Measurements from ENCODE around the gene COG2. TPM values are rescaled to one million over a fixed set of nuclear protein-coding genes. Genes with fewer than 3 reads are reported as not detected.

COG2 gene
- total RNA-seq, 1 experiment from 2014 or later: 40.9 TPM

GRCh38 chr1:230681599-230681998 is 39.3 kb downstream of the COG2 start:
- no peaks in the 10 kb centered on the region for H4K20me1 ChIP-seq (ENCODE audit: insufficient read depth, low read depth, low read length)
- peaks cover 74% of the 10 kb centered on the region for H3K36me3 ChIP-seq (ENCODE audit: insufficient read depth, low read length)
- H3K9me3 ChIP-seq (ENCODE audit: low read length): no peaks in the 10 kb centered on the region
- no peak overlapping the region for H3K9ac ChIP-seq (ENCODE audit: low read length)
- no peak for DNase-seq
- H3K4me2 ChIP-seq (ENCODE audit: low read depth, low read length, poor library complexity, severe bottlenecking): no peak overlapping the region
- no peak overlapping the region for H3K4me3 ChIP-seq (ENCODE audit: low read length)
- H3K9me2 ChIP-seq (replicated peaks; ENCODE audit: insufficient read depth, low read length): no peaks in the 10 kb centered on the region
- no peaks in the 10 kb centered on the region for H3K4me1 ChIP-seq (ENCODE audit: low read length)
- no peaks in the 10 kb centered on the region for H3K79me2 ChIP-seq (ENCODE audit: low read length)
- H3K27me3 ChIP-seq (ENCODE audit: low read length): no peaks in the 10 kb centered on the region
- no peak overlapping the region for H3K27ac ChIP-seq (ENCODE audit: low read length)
- H2AFZ ChIP-seq (ENCODE audit: low read length): no peak overlapping the region

- Histone ChIP-seq H3K27ac (ENCODE audit: low read length) (no peak overlapping the region), H3K9me2 (replicated peaks; ENCODE audit: insufficient read depth, low read length) (no peaks in the 10 kb centered on the region), H3K4me3 (ENCODE audit: low read length) (no peak overlapping the region), H3K9ac (ENCODE audit: low read length) (no peak overlapping the region), H3K79me2 (ENCODE audit: low read length) (no peaks in the 10 kb centered on the region), H4K20me1 (ENCODE audit: insufficient read depth, low read depth, low read length) (no peaks in the 10 kb centered on the region), H2AFZ (ENCODE audit: low read length) (no peak overlapping the region), H3K9me3 (ENCODE audit: low read length) (no peaks in the 10 kb centered on the region), H3K4me1 (ENCODE audit: low read length) (no peaks in the 10 kb centered on the region), H3K27me3 (ENCODE audit: low read length) (no peaks in the 10 kb centered on the region), H3K36me3 (ENCODE audit: insufficient read depth, low read length) (peaks cover 77% of the 10 kb centered on the region), H3K4me2 (ENCODE audit: low read depth, low read length, poor library complexity, severe bottlenecking) (no peak overlapping the region)
- no peak for DNase-seq
Observed at GRCh38 chr1:230682274-230682673, 40.0 kb downstream of the COG2 start.

- Histone ChIP-seq H3K36me3 (ENCODE audit: insufficient read depth, low read length) (peaks cover 71% of the 10 kb centered on the region), H4K20me1 (ENCODE audit: insufficient read depth, low read depth, low read length) (no peaks in the 10 kb centered on the region), H3K79me2 (ENCODE audit: low read length) (no peaks in the 10 kb centered on the region), H3K9me3 (ENCODE audit: low read length) (no peaks in the 10 kb centered on the region), H3K4me1 (ENCODE audit: low read length) (no peaks in the 10 kb centered on the region), H3K27ac (ENCODE audit: low read length) (no peak overlapping the region), H3K4me2 (ENCODE audit: low read depth, low read length, poor library complexity, severe bottlenecking) (no peak overlapping the region), H2AFZ (ENCODE audit: low read length) (no peak overlapping the region), H3K4me3 (ENCODE audit: low read length) (no peak overlapping the region), H3K9me2 (replicated peaks; ENCODE audit: insufficient read depth, low read length) (no peaks in the 10 kb centered on the region), H3K9ac (ENCODE audit: low read length) (no peak overlapping the region), H3K27me3 (ENCODE audit: low read length) (no peaks in the 10 kb centered on the region)
- DNase-seq: no peak
Observed at GRCh38 chr1:230682882-230683610, 40.8 kb downstream of the COG2 start.

GRCh38 chr1:230684146-230684545 is 41.9 kb downstream of the COG2 start:
- Histone ChIP-seq H3K9ac (ENCODE audit: low read length) (no peak overlapping the region), H3K27me3 (ENCODE audit: low read length) (no peaks in the 10 kb centered on the region), H4K20me1 (ENCODE audit: insufficient read depth, low read depth, low read length) (no peaks in the 10 kb centered on the region), H3K4me2 (ENCODE audit: low read depth, low read length, poor library complexity, severe bottlenecking) (no peak overlapping the region), H2AFZ (ENCODE audit: low read length) (no peak overlapping the region), H3K27ac (ENCODE audit: low read length) (no peak overlapping the region), H3K9me2 (replicated peaks; ENCODE audit: insufficient read depth, low read length) (no peaks in the 10 kb centered on the region), H3K79me2 (ENCODE audit: low read length) (no peaks in the 10 kb centered on the region), H3K4me3 (ENCODE audit: low read length) (no peak overlapping the region), H3K4me1 (ENCODE audit: low read length) (no peaks in the 10 kb centered on the region), H3K36me3 (ENCODE audit: insufficient read depth, low read length) (peaks cover 71% of the 10 kb centered on the region), H3K9me3 (ENCODE audit: low read length) (no peaks in the 10 kb centered on the region)
- DNase-seq: no peak

- no peak overlapping the region for H2AFZ ChIP-seq (ENCODE audit: low read length)
Observed at GRCh38 chr1:230684998-230685397, 42.7 kb downstream of the COG2 start.

GRCh38 chr1:230686747-230687146 is 44.5 kb downstream of the COG2 start:
- Histone ChIP-seq H3K9ac (ENCODE audit: low read length) (no peak overlapping the region), H3K36me3 (ENCODE audit: insufficient read depth, low read length) (peaks cover 65% of the 10 kb centered on the region), H3K4me1 (ENCODE audit: low read length) (no peaks in the 10 kb centered on the region), H3K9me3 (ENCODE audit: low read length) (no peaks in the 10 kb centered on the region), H3K27me3 (ENCODE audit: low read length) (no peaks in the 10 kb centered on the region), H3K4me2 (ENCODE audit: low read depth, low read length, poor library complexity, severe bottlenecking) (no peak overlapping the region), H2AFZ (ENCODE audit: low read length) (no peak overlapping the region), H3K27ac (ENCODE audit: low read length) (no peak overlapping the region), H3K79me2 (ENCODE audit: low read length) (no peaks in the 10 kb centered on the region), H3K9me2 (replicated peaks; ENCODE audit: insufficient read depth, low read length) (no peaks in the 10 kb centered on the region), H3K4me3 (ENCODE audit: low read length) (no peak overlapping the region), H4K20me1 (ENCODE audit: insufficient read depth, low read depth, low read length) (no peaks in the 10 kb centered on the region)
- no peak for DNase-seq

More at GRCh38 chr1:230684998-230685397, 42.7 kb downstream of the COG2 start:
- H3K4me3 ChIP-seq (ENCODE audit: low read length): no peak overlapping the region
- no peaks in the 10 kb centered on the region for H3K9me3 ChIP-seq (ENCODE audit: low read length)
- no peak overlapping the region for H3K27ac ChIP-seq (ENCODE audit: low read length)
- H4K20me1 ChIP-seq (ENCODE audit: insufficient read depth, low read depth, low read length): no peaks in the 10 kb centered on the region
- no peak for DNase-seq
- no peaks in the 10 kb centered on the region for H3K4me1 ChIP-seq (ENCODE audit: low read length)
- peaks cover 70% of the 10 kb centered on the region for H3K36me3 ChIP-seq (ENCODE audit: insufficient read depth, low read length)
- no peak overlapping the region for H3K4me2 ChIP-seq (ENCODE audit: low read depth, low read length, poor library complexity, severe bottlenecking)
- no peak overlapping the region for H3K9ac ChIP-seq (ENCODE audit: low read length)
- no peaks in the 10 kb centered on the region for H3K79me2 ChIP-seq (ENCODE audit: low read length)
- no peaks in the 10 kb centered on the region for H3K9me2 ChIP-seq (replicated peaks; ENCODE audit: insufficient read depth, low read length)
- H3K27me3 ChIP-seq (ENCODE audit: low read length): no peaks in the 10 kb centered on the region

GRCh38 chr1:230690101-230690500 is 47.8 kb downstream of the COG2 start:
- H3K9me3 ChIP-seq (ENCODE audit: low read length): no peaks in the 10 kb centered on the region

GRCh38 chr1:230691615-230692014 is 49.3 kb downstream of the COG2 start:
- no peak overlapping the region for H3K9ac ChIP-seq (ENCODE audit: low read length)
- no peak overlapping the region for H2AFZ ChIP-seq (ENCODE audit: low read length)
- no peak overlapping the region for H3K27ac ChIP-seq (ENCODE audit: low read length)
- no peak overlapping the region for H3K4me3 ChIP-seq (ENCODE audit: low read length)
- H4K20me1 ChIP-seq (ENCODE audit: insufficient read depth, low read depth, low read length): no peaks in the 10 kb centered on the region
- H3K4me1 ChIP-seq (ENCODE audit: low read length): no peaks in the 10 kb centered on the region
- DNase-seq: no peak
- no peaks in the 10 kb centered on the region for H3K79me2 ChIP-seq (ENCODE audit: low read length)
- no peaks in the 10 kb centered on the region for H3K27me3 ChIP-seq (ENCODE audit: low read length)
- no peak overlapping the region for H3K4me2 ChIP-seq (ENCODE audit: low read depth, low read length, poor library complexity, severe bottlenecking)
- no peaks in the 10 kb centered on the region for H3K9me3 ChIP-seq (ENCODE audit: low read length)
- H3K36me3 ChIP-seq (ENCODE audit: insufficient read depth, low read length): peaks cover 39% of the 10 kb centered on the region; the same call in 1 of the 2 replicates
- no peaks in the 10 kb centered on the region for H3K9me2 ChIP-seq (replicated peaks; ENCODE audit: insufficient read depth, low read length)

More at GRCh38 chr1:230690101-230690500, 47.8 kb downstream of the COG2 start:
- H4K20me1 ChIP-seq (ENCODE audit: insufficient read depth, low read depth, low read length): no peaks in the 10 kb centered on the region
- no peak for DNase-seq
- H3K4me2 ChIP-seq (ENCODE audit: low read depth, low read length, poor library complexity, severe bottlenecking): no peak overlapping the region
- H3K27me3 ChIP-seq (ENCODE audit: low read length): no peaks in the 10 kb centered on the region
- no peaks in the 10 kb centered on the region for H3K4me1 ChIP-seq (ENCODE audit: low read length)
- H3K9ac ChIP-seq (ENCODE audit: low read length): no peak overlapping the region
- no peaks in the 10 kb centered on the region for H3K9me2 ChIP-seq (replicated peaks; ENCODE audit: insufficient read depth, low read length)
- H3K4me3 ChIP-seq (ENCODE audit: low read length): no peak overlapping the region
- H3K36me3 ChIP-seq (ENCODE audit: insufficient read depth, low read length): peaks cover 49% of the 10 kb centered on the region; the same call in 1 of the 2 replicates
- no peak overlapping the region for H3K27ac ChIP-seq (ENCODE audit: low read length)
- no peaks in the 10 kb centered on the region for H3K79me2 ChIP-seq (ENCODE audit: low read length)
- no peak overlapping the region for H2AFZ ChIP-seq (ENCODE audit: low read length)

All from Karpas-422 (cell line).